HCT116 (cell line): ENCODE measurements around the gene CADPS. TPM values are rescaled to one million over a fixed set of nuclear protein-coding genes. Genes with fewer than 3 reads are reported as not detected.

Experiments
- ATAC-seq: fragments of 200-7000 bp; cut with Tn5 transposase; 2 replicates; pipeline ENCODE4 v1.9.1; 2020; ENCODE audit warnings: mild to moderate bottlenecking, moderate library complexity
- BruUV-seq: library from RNA; stranded (reverse); fragments of 400-500 nt; replicated peaks from 2 replicates; lab custom pipeline; 2021; lab: Mats Ljungman, UMichigan
- CTCF ChIA-PET: fragments of 300-600 bp; sonication (Branson Sonifier 250); formaldehyde crosslinking; loops from one replicate; lab custom pipeline; 2021; ENCODE audit warnings: antibody characterized with exemption; lab: Charles Lee
- POLR2A ChIA-PET: fragments of 300-600, 350-600 bp; sonication (Branson Sonifier 250); formaldehyde crosslinking; loops from one replicate; lab custom pipeline; 2021; ENCODE audit warnings: antibody characterized with exemption; lab: Charles Lee
- RAD21 ChIA-PET, 2 experiments: fragments of 300-600 bp; sonication (Branson Sonifier 250); formaldehyde crosslinking; loops; one replicate each; lab custom pipeline; 2023; ENCODE audit warnings: low total read pairs in 2 of 2; ENCODE audit not compliant: uncharacterized antibody in 2 of 2, unreplicated experiment in 2 of 2, low non-redundant PET in 1 of 2; lab: Charles Lee
- DNase-seq: peaks from one replicate; pipeline ENCODE4 v3.0.0-alpha.2; 2010; ENCODE audit warnings: low read depth, low spot score
- H2AFZ ChIP-seq: fragments of 200-600 bp; shearing (Covaris generic), sonication (generic); 2 replicates; pipeline ENCODE4 v1.6.1; 2017; ENCODE audit warnings: low read depth, mixed run types, mixed read lengths, antibody characterized with exemption, low read length; ENCODE audit not compliant: poor library complexity, severe bottlenecking
- H3K27ac ChIP-seq: 2 replicates; pipeline ENCODE4 v1.5.1; 2012; ENCODE audit warnings: low read depth, low read length
- H3K27me3 ChIP-seq: fragments of 200-600 bp; sonication (generic); 2 replicates; pipeline ENCODE4 v1.6.1; 2016; ENCODE audit warnings: mixed run types, low read length, mixed read lengths; ENCODE audit not compliant: insufficient read depth
- H3K36me3 ChIP-seq, 2 experiments: fragments of 200-500 bp in 1 of 2; fragments of 200-600 bp in 1 of 2; sonication (Bioruptor generic) in 1 of 2; sonication (generic) in 1 of 2; 2 replicates each; pipeline versions ENCODE4 v1.5.1 to v1.6.1; 2014 to 2016; ENCODE audit warnings: low read length in 2 of 2, inconsistent platforms in 1 of 2, mixed read lengths in 1 of 2, mixed run types in 1 of 2; ENCODE audit not compliant: insufficient read depth in 2 of 2, control insufficient read depth in 1 of 2
- H3K4me1 ChIP-seq, 2 experiments: fragments of 200-600 bp in 1 of 2; sonication (generic) in 1 of 2; 2 replicates each; pipeline versions ENCODE4 v1.5.1 to v1.6.1; 2012 to 2017; ENCODE audit warnings: low read length in 2 of 2, inconsistent platforms in 1 of 2, mild to moderate bottlenecking in 1 of 2, mixed read lengths in 1 of 2, mixed run types in 1 of 2, moderate library complexity in 1 of 2; ENCODE audit not compliant: insufficient read depth in 2 of 2, control insufficient read depth in 1 of 2
- H3K4me2 ChIP-seq: fragments of 200-600 bp; sonication (generic); 2 replicates; pipeline ENCODE4 v1.6.1; 2017; ENCODE audit warnings: mixed run types, low read length, mixed read lengths
- H3K4me3 ChIP-seq, 2 experiments: fragments of 200-600 bp in 1 of 2; sonication (generic) in 1 of 2; replicated peaks in 1 of 2; 2 replicates each; pipeline ENCODE4 v1.5.1; 2011 to 2016; ENCODE audit warnings: low read length in 2 of 2, control low read depth in 1 of 2, low read depth in 1 of 2, mild to moderate bottlenecking in 1 of 2, mixed read lengths in 1 of 2, mixed run types in 1 of 2
- H3K79me2 ChIP-seq: fragments of 200-600 bp; sonication (generic); 2 replicates; pipeline ENCODE4 v1.6.1; 2017; ENCODE audit warnings: mild to moderate bottlenecking, mixed run types, low read length, moderate library complexity, mixed read lengths; ENCODE audit not compliant: insufficient read depth
- H3K9ac ChIP-seq: fragments of 200-600 bp; sonication (generic); 2 replicates; pipeline ENCODE4 v1.6.1; 2016; ENCODE audit warnings: low read length, mixed read lengths
- H3K9me2 ChIP-seq: fragments of 200-600 bp; sonication (generic), shearing (Covaris generic); 2 replicates; pipeline ENCODE4 v1.6.1; 2017; ENCODE audit warnings: mixed run types, mild to moderate bottlenecking, moderate library complexity; ENCODE audit not compliant: insufficient read depth
- H3K9me3 ChIP-seq, 2 experiments: fragments of 200-500 bp in 1 of 2; fragments of 200-600 bp in 1 of 2; sonication (Bioruptor generic) in 1 of 2; sonication (generic) in 1 of 2; 2 replicates each; pipeline ENCODE4 v1.6.1; 2014 to 2017; ENCODE audit warnings: low read length in 2 of 2, mixed read lengths in 2 of 2, inconsistent platforms in 1 of 2, low read depth in 1 of 2, mild to moderate bottlenecking in 1 of 2, mixed run types in 1 of 2, moderate library complexity in 1 of 2; ENCODE audit not compliant: control insufficient read depth in 1 of 2, insufficient read depth in 1 of 2
- H4K20me1 ChIP-seq: fragments of 200-600 bp; sonication (generic), shearing (Covaris generic); 2 replicates; pipeline ENCODE4 v1.6.1; 2017; ENCODE audit warnings: mixed run types, mild to moderate bottlenecking, moderate library complexity; ENCODE audit not compliant: insufficient read depth
- CEBPB ChIP-seq: IDR thresholded peaks from 2 replicates; pipeline ENCODE4 v1.6.1; 2012; ENCODE audit warnings: low read depth
- EGR1 ChIP-seq: IDR thresholded peaks from 2 replicates; pipeline ENCODE4 v1.6.1; 2012; ENCODE audit warnings: low read depth
- JUND ChIP-seq: IDR thresholded peaks from 2 replicates; pipeline ENCODE4 v1.6.1; 2012
- POLR2A ChIP-seq: IDR thresholded peaks from 2 replicates; pipeline ENCODE4 v1.7.0; 2011; ENCODE audit warnings: borderline replicate concordance; ENCODE audit not compliant: insufficient read depth, insufficient read length; ENCODE audit errors: extremely low read depth
- POLR2AphosphoS5 ChIP-seq: IDR thresholded peaks from 2 replicates; pipeline ENCODE4 v1.6.1; 2011; ENCODE audit warnings: mild to moderate bottlenecking, low read depth, low read length, moderate library complexity
- SP1 ChIP-seq: IDR thresholded peaks from 2 replicates; pipeline ENCODE4 v1.6.1; 2012; ENCODE audit warnings: low read depth
- SRF ChIP-seq: IDR thresholded peaks from 2 replicates; pipeline ENCODE4 v1.6.1; 2012; ENCODE audit warnings: low read depth
- YY1 ChIP-seq: IDR thresholded peaks from 2 replicates; pipeline ENCODE4 v1.6.1; 2011; ENCODE audit warnings: low read length, low read depth, moderate library complexity, mild to moderate bottlenecking; ENCODE audit not compliant: insufficient replicate concordance; ENCODE audit errors: extremely low read depth
- intact Hi-C: fragments of 100-400 bp; cut with micrococcal nuclease; formaldehyde crosslinking; loops from 2 replicates; pipeline ENCODE4 v1.10.0; 2022
- total RNA-seq: library from RNA; stranded (reverse); gene quantifications from one replicate; pipeline ENCODE4 v1.2.1, GENCODE V29; 2021; ENCODE audit not compliant: unreplicated experiment
- TF ChIP-seq, protein P1 (sequence below): IDR thresholded peaks from 2 replicates; pipeline ENCODE4 v1.6.1; 2012
- TF ChIP-seq, protein P2 (sequence below), 3 experiments: fragments of 200-600 bp in 1 of 3; sonication (generic) in 1 of 3; IDR thresholded peaks in 2 of 3; conservative IDR thresholded peaks in 1 of 3; 2 replicates each; pipeline ENCODE4 v1.5.1; 2012 to 2017; ENCODE audit warnings: low read depth in 2 of 3, low read length in 2 of 3, antibody characterized with exemption in 1 of 3, borderline replicate concordance in 1 of 3, control low read depth in 1 of 3, mild to moderate bottlenecking in 1 of 3, mixed read lengths in 1 of 3, mixed run types in 1 of 3, moderate library complexity in 1 of 3; ENCODE audit not compliant: insufficient read depth in 1 of 3
- TF ChIP-seq, protein P3 (sequence below): IDR thresholded peaks from 2 replicates; pipeline ENCODE4 v1.6.1; 2012; ENCODE audit warnings: low read depth
- TF ChIP-seq, protein P4 (sequence below): IDR thresholded peaks from 2 replicates; pipeline ENCODE4 v1.6.1; 2011; ENCODE audit warnings: mild to moderate bottlenecking, low read length, moderate library complexity; ENCODE audit not compliant: insufficient replicate concordance; ENCODE audit errors: extremely low read depth

CADPS gene
- total RNA-seq, 1 experiment from 2014 or later, result not detected

DNA sequence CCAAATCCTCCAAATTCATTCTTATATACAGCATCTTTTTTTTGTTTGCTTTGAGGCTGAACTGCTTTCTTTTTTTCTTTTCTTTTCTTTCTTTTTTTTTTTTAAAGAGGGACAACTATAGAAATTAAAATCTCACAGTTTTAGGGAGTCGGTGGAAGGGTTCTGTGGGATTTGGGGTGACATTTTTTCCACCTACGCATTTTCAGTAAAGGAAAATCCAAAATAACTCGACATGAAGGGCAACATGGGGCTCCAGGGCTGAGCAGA lies 498.8 kb downstream of the CADPS start:
- Histone ChIP-seq H3K9me2 (no peaks in the 10 kb centered on the region), H3K27me3 (peaks cover 33% of the 10 kb centered on the region)
- BruUV-seq, result no TSS peak
- TF ChIP-seq JUND (no peak), SRF (no peak), POLR2AphosphoS5 (no peak), POLR2A (no peak), CEBPB (no peak), EGR1 (no peak), YY1 (no peak), SP1 (no peak)
- TF ChIP-seq, protein P1, sequence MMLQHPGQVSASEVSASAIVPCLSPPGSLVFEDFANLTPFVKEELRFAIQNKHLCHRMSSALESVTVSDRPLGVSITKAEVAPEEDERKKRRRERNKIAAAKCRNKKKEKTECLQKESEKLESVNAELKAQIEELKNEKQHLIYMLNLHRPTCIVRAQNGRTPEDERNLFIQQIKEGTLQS, result no peak
- TF ChIP-seq, protein P2, sequence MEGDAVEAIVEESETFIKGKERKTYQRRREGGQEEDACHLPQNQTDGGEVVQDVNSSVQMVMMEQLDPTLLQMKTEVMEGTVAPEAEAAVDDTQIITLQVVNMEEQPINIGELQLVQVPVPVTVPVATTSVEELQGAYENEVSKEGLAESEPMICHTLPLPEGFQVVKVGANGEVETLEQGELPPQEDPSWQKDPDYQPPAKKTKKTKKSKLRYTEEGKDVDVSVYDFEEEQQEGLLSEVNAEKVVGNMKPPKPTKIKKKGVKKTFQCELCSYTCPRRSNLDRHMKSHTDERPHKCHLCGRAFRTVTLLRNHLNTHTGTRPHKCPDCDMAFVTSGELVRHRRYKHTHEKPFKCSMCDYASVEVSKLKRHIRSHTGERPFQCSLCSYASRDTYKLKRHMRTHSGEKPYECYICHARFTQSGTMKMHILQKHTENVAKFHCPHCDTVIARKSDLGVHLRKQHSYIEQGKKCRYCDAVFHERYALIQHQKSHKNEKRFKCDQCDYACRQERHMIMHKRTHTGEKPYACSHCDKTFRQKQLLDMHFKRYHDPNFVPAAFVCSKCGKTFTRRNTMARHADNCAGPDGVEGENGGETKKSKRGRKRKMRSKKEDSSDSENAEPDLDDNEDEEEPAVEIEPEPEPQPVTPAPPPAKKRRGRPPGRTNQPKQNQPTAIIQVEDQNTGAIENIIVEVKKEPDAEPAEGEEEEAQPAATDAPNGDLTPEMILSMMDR (IDR thresholded peaks at IDR 0.05 in 2 of 3, conservative IDR thresholded peaks at IDR 0.05 in 1 of 3; ENCODE audit: borderline replicate concordance in 1 of 3, insufficient read depth in 1 of 3, low read depth in 2 of 3, low read length in 2 of 3), result no peak
- TF ChIP-seq, protein P3, sequence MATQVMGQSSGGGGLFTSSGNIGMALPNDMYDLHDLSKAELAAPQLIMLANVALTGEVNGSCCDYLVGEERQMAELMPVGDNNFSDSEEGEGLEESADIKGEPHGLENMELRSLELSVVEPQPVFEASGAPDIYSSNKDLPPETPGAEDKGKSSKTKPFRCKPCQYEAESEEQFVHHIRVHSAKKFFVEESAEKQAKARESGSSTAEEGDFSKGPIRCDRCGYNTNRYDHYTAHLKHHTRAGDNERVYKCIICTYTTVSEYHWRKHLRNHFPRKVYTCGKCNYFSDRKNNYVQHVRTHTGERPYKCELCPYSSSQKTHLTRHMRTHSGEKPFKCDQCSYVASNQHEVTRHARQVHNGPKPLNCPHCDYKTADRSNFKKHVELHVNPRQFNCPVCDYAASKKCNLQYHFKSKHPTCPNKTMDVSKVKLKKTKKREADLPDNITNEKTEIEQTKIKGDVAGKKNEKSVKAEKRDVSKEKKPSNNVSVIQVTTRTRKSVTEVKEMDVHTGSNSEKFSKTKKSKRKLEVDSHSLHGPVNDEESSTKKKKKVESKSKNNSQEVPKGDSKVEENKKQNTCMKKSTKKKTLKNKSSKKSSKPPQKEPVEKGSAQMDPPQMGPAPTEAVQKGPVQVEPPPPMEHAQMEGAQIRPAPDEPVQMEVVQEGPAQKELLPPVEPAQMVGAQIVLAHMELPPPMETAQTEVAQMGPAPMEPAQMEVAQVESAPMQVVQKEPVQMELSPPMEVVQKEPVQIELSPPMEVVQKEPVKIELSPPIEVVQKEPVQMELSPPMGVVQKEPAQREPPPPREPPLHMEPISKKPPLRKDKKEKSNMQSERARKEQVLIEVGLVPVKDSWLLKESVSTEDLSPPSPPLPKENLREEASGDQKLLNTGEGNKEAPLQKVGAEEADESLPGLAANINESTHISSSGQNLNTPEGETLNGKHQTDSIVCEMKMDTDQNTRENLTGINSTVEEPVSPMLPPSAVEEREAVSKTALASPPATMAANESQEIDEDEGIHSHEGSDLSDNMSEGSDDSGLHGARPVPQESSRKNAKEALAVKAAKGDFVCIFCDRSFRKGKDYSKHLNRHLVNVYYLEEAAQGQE, result no peak
- TF ChIP-seq, protein P4, sequence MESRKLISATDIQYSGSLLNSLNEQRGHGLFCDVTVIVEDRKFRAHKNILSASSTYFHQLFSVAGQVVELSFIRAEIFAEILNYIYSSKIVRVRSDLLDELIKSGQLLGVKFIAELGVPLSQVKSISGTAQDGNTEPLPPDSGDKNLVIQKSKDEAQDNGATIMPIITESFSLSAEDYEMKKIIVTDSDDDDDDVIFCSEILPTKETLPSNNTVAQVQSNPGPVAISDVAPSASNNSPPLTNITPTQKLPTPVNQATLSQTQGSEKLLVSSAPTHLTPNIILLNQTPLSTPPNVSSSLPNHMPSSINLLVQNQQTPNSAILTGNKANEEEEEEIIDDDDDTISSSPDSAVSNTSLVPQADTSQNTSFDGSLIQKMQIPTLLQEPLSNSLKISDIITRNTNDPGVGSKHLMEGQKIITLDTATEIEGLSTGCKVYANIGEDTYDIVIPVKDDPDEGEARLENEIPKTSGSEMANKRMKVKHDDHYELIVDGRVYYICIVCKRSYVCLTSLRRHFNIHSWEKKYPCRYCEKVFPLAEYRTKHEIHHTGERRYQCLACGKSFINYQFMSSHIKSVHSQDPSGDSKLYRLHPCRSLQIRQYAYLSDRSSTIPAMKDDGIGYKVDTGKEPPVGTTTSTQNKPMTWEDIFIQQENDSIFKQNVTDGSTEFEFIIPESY, result no peak
- TF ChIP-seq, all 23 proteins: peak for 0
- H3K79me2 ChIP-seq, result no peaks in the 10 kb centered on the region
- ChIA-PET RAD21 (no interaction called here), POLR2A (no interaction called here), CTCF (no interaction called here)
- H3K9ac ChIP-seq, result no peak overlapping the region
- H3K4me3 ChIP-seq, result no peak overlapping the region
- no peak for DNase-seq
- H3K36me3 ChIP-seq, result no peaks in the 10 kb centered on the region
- H2AFZ ChIP-seq, result no peak overlapping the region
- no peak overlapping the region for H3K4me2 ChIP-seq
- intact Hi-C loops, result no loop called here
- no peaks in the 10 kb centered on the region for H3K9me3 ChIP-seq
- no peaks in the 10 kb centered on the region for H3K4me1 ChIP-seq
- H3K27ac ChIP-seq, result no peak overlapping the region
- H4K20me1 ChIP-seq, result no peaks in the 10 kb centered on the region
- ATAC-seq, result no peak
